ENCODE data around the gene FRY.

DNA sequence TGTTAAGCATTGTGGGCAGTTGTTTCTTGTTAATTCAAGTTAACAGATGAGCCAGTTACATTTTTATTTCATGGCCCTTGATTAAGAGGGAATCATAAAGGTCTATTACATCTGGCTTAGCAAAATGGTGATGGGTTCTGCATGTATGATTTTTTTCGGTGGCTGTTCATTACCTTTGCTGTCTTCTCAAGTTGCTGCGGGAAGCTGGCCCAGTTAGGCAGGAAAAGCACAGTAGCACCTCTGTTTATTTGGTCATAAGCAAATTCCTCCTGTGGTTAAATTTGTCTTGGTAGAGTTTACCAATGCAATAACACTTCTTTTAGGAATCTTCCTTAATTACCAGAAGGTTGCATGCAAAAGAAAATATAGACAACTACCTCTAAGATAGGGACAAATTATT lies 104.5 kb downstream of the FRY start:
- TF ChIP-seq ERF (CRISPR knock-in tag; IDR thresholded peaks at IDR 0.05) (no peak), RUNX1 (IDR thresholded peaks at IDR 0.05; ENCODE audit: low read depth) (no peak), POLR2AphosphoS5 (IDR thresholded peaks at IDR 0.05; ENCODE audit: control insufficient read depth, insufficient read depth, low read depth, low read length) (no peak), MYNN (IDR thresholded peaks at IDR 0.05) (no peak), MYNN (CRISPR knock-in tag; IDR thresholded peaks at IDR 0.05) (no peak), RBM39 (optimal IDR thresholded peaks at IDR 0.05; ENCODE audit: low read depth, low read length) (no peak), ZNF324 (CRISPR knock-in tag; IDR thresholded peaks at IDR 0.05) (no peak), RBFOX2 (IDR thresholded peaks at IDR 0.05; ENCODE audit: low read depth, low read length) (no peak), STAT5B (CRISPR knock-in tag; IDR thresholded peaks at IDR 0.05) (no peak)
- TF ChIP-seq, protein P1, sequence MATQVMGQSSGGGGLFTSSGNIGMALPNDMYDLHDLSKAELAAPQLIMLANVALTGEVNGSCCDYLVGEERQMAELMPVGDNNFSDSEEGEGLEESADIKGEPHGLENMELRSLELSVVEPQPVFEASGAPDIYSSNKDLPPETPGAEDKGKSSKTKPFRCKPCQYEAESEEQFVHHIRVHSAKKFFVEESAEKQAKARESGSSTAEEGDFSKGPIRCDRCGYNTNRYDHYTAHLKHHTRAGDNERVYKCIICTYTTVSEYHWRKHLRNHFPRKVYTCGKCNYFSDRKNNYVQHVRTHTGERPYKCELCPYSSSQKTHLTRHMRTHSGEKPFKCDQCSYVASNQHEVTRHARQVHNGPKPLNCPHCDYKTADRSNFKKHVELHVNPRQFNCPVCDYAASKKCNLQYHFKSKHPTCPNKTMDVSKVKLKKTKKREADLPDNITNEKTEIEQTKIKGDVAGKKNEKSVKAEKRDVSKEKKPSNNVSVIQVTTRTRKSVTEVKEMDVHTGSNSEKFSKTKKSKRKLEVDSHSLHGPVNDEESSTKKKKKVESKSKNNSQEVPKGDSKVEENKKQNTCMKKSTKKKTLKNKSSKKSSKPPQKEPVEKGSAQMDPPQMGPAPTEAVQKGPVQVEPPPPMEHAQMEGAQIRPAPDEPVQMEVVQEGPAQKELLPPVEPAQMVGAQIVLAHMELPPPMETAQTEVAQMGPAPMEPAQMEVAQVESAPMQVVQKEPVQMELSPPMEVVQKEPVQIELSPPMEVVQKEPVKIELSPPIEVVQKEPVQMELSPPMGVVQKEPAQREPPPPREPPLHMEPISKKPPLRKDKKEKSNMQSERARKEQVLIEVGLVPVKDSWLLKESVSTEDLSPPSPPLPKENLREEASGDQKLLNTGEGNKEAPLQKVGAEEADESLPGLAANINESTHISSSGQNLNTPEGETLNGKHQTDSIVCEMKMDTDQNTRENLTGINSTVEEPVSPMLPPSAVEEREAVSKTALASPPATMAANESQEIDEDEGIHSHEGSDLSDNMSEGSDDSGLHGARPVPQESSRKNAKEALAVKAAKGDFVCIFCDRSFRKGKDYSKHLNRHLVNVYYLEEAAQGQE (IDR thresholded peaks at IDR 0.05; ENCODE audit: borderline replicate concordance), result no peak
- TF ChIP-seq, protein P1 (CRISPR knock-in tag; IDR thresholded peaks at IDR 0.05; ENCODE audit: low read depth), result no peak

Data from K562 (cell line).